Activated T-helper 1 cell treated with anti-CD3 and anti-CD28 coated beads, Interleukin-12 subunit alpha, Interleukin-12 subunit beta, Interleukin-2, Interleukin-4 antibody, amounts not matched to agents 30 ng/mL and 10 ng/mL and 1 ng/mL, durations not matched to agents 14 hours and 24 hours and 36 hours (primary cell): Measurements from ENCODE around the gene SERTAD3. TPM values are rescaled to one million over a fixed set of nuclear protein-coding genes. Genes with fewer than 3 reads are reported as not detected.

Experiments used
- DNase-seq: peaks from one replicate; pipeline ENCODE4 v3.0.0; 2021; ENCODE audit warnings: low spot score
- H3K27ac Mint-ChIP-seq: one replicate; pipeline ENCODE4 v1.8.0; 2021; ENCODE audit warnings: mild to moderate bottlenecking, mixed read lengths
- H3K27me3 Mint-ChIP-seq: one replicate; pipeline ENCODE4 v1.8.0; 2022; ENCODE audit warnings: mild to moderate bottlenecking, moderate library complexity, mixed read lengths; ENCODE audit not compliant: insufficient read depth
- H3K36me3 Mint-ChIP-seq: one replicate; pipeline ENCODE4 v1.8.0; 2021; ENCODE audit warnings: low read depth, mixed read lengths
- H3K4me1 Mint-ChIP-seq: one replicate; pipeline ENCODE4 v1.8.0; 2021; ENCODE audit warnings: low read depth, mixed read lengths
- H3K4me3 Mint-ChIP-seq: one replicate; pipeline ENCODE4 v1.8.0; 2021; ENCODE audit warnings: mild to moderate bottlenecking, moderate library complexity, mixed read lengths
- H3K9me3 Mint-ChIP-seq: one replicate; pipeline ENCODE4 v1.8.0; 2021; ENCODE audit warnings: mixed read lengths
- intact Hi-C: fragments of 100-400 bp; cut with micrococcal nuclease; formaldehyde crosslinking; loops from one replicate; pipeline ENCODE4 v1.15.1; 2024
- total RNA-seq: library from RNA; stranded (reverse); gene quantifications from 2 replicates; pipeline ENCODE4 v1.2.3, GENCODE V29; 2022

Gene SERTAD3
- total RNA-seq, 1 donor from 2014 or later, result 10.0 TPM

GRCh38 chr19:40407714-40408597 lies 36.2 kb downstream of the SERTAD3 start:
- no peaks in the 10 kb centered on the region for H3K9me3 Mint-ChIP-seq
- H3K27ac Mint-ChIP-seq, result no peak overlapping the region
- DNase-seq, result no peak
- H3K4me3 Mint-ChIP-seq, result no peak overlapping the region
- H3K27me3 Mint-ChIP-seq, result no peaks in the 10 kb centered on the region
- intact Hi-C loops, result no loop called here
- H3K36me3 Mint-ChIP-seq, result no peaks in the 10 kb centered on the region
- peaks cover 10% of the 10 kb centered on the region for H3K4me1 Mint-ChIP-seq

GRCh38 chr19:40403262-40403984 lies 40.7 kb downstream of the SERTAD3 start:
- peak; percentile 80 for DNase-seq
- Mint-ChIP-seq H3K27ac (peak overlapping the region; percentile 72), H3K27me3 (peaks cover 7% of the 10 kb centered on the region), H3K36me3 (no peaks in the 10 kb centered on the region), H3K9me3 (no peaks in the 10 kb centered on the region), H3K4me1 (peaks cover 21% of the 10 kb centered on the region), H3K4me3 (peak overlapping the region; percentile 83)
- intact Hi-C loops, result loop anchor here (1.0 to 5.0 kb wide), 5 partner anchors 18 to 347 kb away; partner anchors contain the start of genes ACTMAP, AKT2, C19orf47 and PLD3

- Mint-ChIP-seq H3K27me3 (peaks cover 7% of the 10 kb centered on the region), H3K4me3 (no peak overlapping the region), H3K9me3 (no peaks in the 10 kb centered on the region), H3K4me1 (peaks cover 21% of the 10 kb centered on the region), H3K27ac (no peak overlapping the region), H3K36me3 (no peaks in the 10 kb centered on the region)
- intact Hi-C loops, result loop anchor here (5.0 kb wide), 2 partner anchors 93 to 113 kb away; partner anchors contain the start of gene AKT2
- DNase-seq, result no peak
Observed at GRCh38 chr19:40400559-40400958, 43.6 kb downstream of the SERTAD3 start.

- Mint-ChIP-seq H3K4me3 (no peak overlapping the region), H3K27ac (no peak overlapping the region), H3K9me3 (no peaks in the 10 kb centered on the region), H3K27me3 (peaks cover 7% of the 10 kb centered on the region), H3K4me1 (peaks cover 18% of the 10 kb centered on the region), H3K36me3 (no peaks in the 10 kb centered on the region)
- intact Hi-C loops, result no loop called here
- DNase-seq, result peak; percentile 47
Observed at GRCh38 chr19:40398417-40399131, 45.6 kb downstream of the SERTAD3 start.

GRCh38 chr19:40397568-40397906 lies 46.6 kb downstream of the SERTAD3 start:
- Mint-ChIP-seq H3K4me3 (no peak overlapping the region), H3K27ac (no peak overlapping the region), H3K9me3 (no peaks in the 10 kb centered on the region), H3K4me1 (peaks cover 10% of the 10 kb centered on the region), H3K36me3 (no peaks in the 10 kb centered on the region), H3K27me3 (peaks cover 7% of the 10 kb centered on the region)
- intact Hi-C loops, result no loop called here
- no peak for DNase-seq

GRCh38 chr19:40396886-40397567 lies 47.1 kb downstream of the SERTAD3 start:
- intact Hi-C loops, result no loop called here
- no peak overlapping the region for H3K27ac Mint-ChIP-seq
- peaks cover 10% of the 10 kb centered on the region for H3K4me1 Mint-ChIP-seq
- H3K4me3 Mint-ChIP-seq, result no peak overlapping the region
- H3K36me3 Mint-ChIP-seq, result no peaks in the 10 kb centered on the region
- no peak for DNase-seq
- no peaks in the 10 kb centered on the region for H3K9me3 Mint-ChIP-seq
- H3K27me3 Mint-ChIP-seq, result peaks cover 7% of the 10 kb centered on the region

GRCh38 chr19:40395956-40396355 lies 48.2 kb downstream of the SERTAD3 start:
- H3K4me1 Mint-ChIP-seq, result peaks cover 10% of the 10 kb centered on the region
- H3K9me3 Mint-ChIP-seq, result no peaks in the 10 kb centered on the region
- peaks cover under 1% of the 10 kb centered on the region for H3K27me3 Mint-ChIP-seq
- H3K36me3 Mint-ChIP-seq, result no peaks in the 10 kb centered on the region
- DNase-seq, result no peak
- H3K27ac Mint-ChIP-seq, result no peak overlapping the region
- no peak overlapping the region for H3K4me3 Mint-ChIP-seq
- intact Hi-C loops, result no loop called here

- no peaks in the 10 kb centered on the region for H3K9me3 Mint-ChIP-seq
- H3K27me3 Mint-ChIP-seq, result no peaks in the 10 kb centered on the region
- no peaks in the 10 kb centered on the region for H3K36me3 Mint-ChIP-seq
- DNase-seq, result no peak
- H3K4me1 Mint-ChIP-seq, result peaks cover 10% of the 10 kb centered on the region
- no peak overlapping the region for H3K27ac Mint-ChIP-seq
- intact Hi-C loops, result no loop called here
- H3K4me3 Mint-ChIP-seq, result no peak overlapping the region
Observed at GRCh38 chr19:40394816-40395210, 49.3 kb downstream of the SERTAD3 start.

- Mint-ChIP-seq H3K4me3 (no peak overlapping the region), H3K36me3 (no peaks in the 10 kb centered on the region), H3K27ac (no peak overlapping the region), H3K9me3 (no peaks in the 10 kb centered on the region), H3K4me1 (peaks cover 6% of the 10 kb centered on the region), H3K27me3 (no peaks in the 10 kb centered on the region)
- DNase-seq, result no peak
- intact Hi-C loops, result no loop called here
Observed at GRCh38 chr19:40393894-40394815, 50.0 kb downstream of the SERTAD3 start.

- no peaks in the 10 kb centered on the region for H3K4me1 Mint-ChIP-seq
- no peak overlapping the region for H3K27ac Mint-ChIP-seq
- intact Hi-C loops, result no loop called here
- peaks cover 2% of the 10 kb centered on the region for H3K27me3 Mint-ChIP-seq
- no peaks in the 10 kb centered on the region for H3K9me3 Mint-ChIP-seq
- DNase-seq, result no peak
- no peaks in the 10 kb centered on the region for H3K36me3 Mint-ChIP-seq
- no peak overlapping the region for H3K4me3 Mint-ChIP-seq
Observed at GRCh38 chr19:40392894-40393517, 51.1 kb downstream of the SERTAD3 start.

- H3K4me1 Mint-ChIP-seq, result no peaks in the 10 kb centered on the region
- peaks cover 2% of the 10 kb centered on the region for H3K27me3 Mint-ChIP-seq
- no peaks in the 10 kb centered on the region for H3K9me3 Mint-ChIP-seq
- intact Hi-C loops, result no loop called here
- H3K36me3 Mint-ChIP-seq, result no peaks in the 10 kb centered on the region
- H3K27ac Mint-ChIP-seq, result no peak overlapping the region
- no peak for DNase-seq
- H3K4me3 Mint-ChIP-seq, result no peak overlapping the region
Observed at GRCh38 chr19:40392123-40392522, 52.0 kb downstream of the SERTAD3 start.
